GM12874 (cell line): ENCODE data around the gene PDE4D.

Experiments
- TF ChIP-seq, protein P1 (sequence below): IDR thresholded peaks from 2 replicates; pipeline ENCODE4 v1.5.1; 2011; ENCODE audit warnings: low read depth, mild to moderate bottlenecking, control low read depth, low read length, moderate library complexity; ENCODE audit not compliant: insufficient read depth

PDE4D gene

DNA sequence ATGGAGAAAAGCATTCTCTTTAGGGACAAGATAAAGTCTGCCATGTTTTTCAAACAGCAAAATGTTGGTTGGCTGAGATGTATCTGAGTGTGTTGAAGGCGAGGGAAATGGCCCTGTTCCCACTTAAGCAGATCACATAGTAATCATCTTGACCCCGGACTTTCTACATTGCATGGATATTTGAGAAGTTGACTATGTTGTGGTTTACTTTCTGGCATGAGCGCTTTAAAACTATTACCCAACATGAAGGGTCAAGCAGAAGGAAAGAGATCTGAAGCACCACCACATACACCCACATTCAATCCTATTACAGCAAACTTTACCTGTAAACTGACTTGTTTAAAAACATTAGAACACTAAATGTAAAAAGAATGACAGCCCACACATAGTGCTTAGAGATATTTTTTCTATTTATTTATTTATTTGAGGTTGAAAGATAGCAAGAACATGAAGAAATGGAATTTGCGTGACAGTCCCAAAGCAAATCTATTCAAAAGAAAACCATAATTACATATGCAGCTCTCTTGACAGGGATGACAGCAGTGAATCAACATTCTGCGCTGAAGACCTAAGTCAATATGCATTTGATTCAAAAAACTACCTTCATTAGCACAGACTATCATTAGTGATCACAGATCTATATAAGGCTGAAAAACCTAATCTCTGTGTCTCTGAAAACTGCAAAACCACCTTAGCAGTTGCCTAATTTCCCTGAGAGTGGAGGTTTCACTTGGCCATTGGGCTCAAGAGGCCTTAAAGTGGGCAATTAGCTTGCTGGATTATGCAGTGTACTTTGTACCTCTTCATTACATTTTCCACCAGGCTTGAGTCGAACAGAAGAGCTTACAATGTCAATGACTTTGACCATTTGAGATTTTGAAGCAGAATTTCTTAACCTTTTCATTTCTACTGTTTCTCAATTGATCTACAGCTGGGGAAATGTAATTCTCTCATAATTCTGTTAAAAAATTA lies 195.0 kb downstream of the PDE4D start:
- TF ChIP-seq, protein P1, sequence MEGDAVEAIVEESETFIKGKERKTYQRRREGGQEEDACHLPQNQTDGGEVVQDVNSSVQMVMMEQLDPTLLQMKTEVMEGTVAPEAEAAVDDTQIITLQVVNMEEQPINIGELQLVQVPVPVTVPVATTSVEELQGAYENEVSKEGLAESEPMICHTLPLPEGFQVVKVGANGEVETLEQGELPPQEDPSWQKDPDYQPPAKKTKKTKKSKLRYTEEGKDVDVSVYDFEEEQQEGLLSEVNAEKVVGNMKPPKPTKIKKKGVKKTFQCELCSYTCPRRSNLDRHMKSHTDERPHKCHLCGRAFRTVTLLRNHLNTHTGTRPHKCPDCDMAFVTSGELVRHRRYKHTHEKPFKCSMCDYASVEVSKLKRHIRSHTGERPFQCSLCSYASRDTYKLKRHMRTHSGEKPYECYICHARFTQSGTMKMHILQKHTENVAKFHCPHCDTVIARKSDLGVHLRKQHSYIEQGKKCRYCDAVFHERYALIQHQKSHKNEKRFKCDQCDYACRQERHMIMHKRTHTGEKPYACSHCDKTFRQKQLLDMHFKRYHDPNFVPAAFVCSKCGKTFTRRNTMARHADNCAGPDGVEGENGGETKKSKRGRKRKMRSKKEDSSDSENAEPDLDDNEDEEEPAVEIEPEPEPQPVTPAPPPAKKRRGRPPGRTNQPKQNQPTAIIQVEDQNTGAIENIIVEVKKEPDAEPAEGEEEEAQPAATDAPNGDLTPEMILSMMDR = no peak

DNA sequence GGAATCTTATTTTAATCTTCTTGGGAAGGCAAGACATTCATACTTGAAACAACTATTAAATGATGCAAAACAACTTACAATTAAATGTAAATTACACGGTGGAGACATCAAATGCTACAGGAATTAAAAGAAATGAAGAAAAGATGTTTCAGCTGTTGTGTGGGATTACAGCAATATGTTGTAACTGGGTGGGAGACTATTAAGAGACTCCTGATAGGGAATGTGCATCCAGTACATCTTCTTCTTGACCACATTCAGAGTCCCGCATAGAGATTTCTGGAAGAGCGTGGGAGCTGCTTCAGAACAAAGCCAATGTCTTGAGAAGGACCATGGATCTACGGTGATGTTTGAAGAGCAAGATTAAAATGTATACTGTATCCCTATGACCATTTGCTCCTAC lies 199.1 kb downstream of the PDE4D start:
- TF ChIP-seq, protein P1 = no peak

DNA sequence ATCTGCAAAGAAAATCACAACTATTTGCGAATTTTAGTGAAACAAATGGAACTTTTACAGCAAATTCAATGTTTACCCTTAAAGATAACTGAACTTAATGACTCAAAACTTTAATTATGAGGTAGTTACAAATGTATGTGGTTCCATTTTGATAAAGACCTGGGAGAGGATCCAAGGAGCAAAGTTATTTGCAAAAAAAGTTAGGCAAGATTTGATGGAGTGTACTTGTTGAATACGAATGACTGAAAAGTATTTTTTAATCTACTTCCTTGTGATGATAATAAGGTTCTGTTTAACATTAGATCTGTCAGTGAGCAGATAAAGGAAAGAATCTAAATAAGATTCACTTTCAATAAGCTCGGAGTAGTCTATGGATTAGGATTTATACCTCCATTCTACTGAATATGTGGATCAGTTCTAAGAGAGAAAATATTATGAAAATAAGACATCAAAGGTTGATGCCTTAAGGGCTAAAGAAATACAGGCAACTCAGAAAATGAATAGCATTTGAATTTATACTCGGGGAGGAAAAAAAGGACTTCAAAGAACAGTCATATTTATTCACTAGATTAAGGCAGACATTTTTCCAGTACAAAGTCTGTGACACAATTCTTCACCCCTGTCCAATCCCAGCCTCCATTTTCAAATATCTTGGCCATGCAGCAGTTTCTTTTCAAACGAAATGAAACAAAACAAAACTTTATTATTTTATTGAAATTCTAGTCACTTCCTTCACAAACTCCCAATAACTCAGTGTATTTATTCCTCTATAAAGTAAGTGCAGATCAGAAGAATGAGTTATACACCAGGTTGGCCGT lies 199.8 kb downstream of the PDE4D start:
- TF ChIP-seq, protein P1 = no peak

DNA sequence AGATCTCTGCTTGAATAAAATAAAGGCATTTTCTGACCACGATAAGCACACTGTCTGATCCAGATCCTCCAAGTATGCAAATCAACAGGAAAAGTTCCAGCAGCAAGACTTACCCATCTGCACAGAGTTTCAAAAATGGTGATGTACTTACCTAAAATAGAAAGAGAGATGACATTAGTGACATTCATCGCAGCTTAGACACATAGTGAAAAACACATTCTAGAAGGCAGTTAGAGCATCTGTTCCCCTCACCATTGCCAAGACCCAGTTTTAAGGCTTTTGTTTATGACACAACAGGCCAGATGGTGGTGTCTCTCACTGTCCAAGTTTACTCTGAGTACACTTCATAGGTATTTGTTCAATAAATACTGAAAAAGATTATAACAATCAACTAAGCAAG lies 207.7 kb downstream of the PDE4D start:
- TF ChIP-seq, protein P1 = no peak

DNA sequence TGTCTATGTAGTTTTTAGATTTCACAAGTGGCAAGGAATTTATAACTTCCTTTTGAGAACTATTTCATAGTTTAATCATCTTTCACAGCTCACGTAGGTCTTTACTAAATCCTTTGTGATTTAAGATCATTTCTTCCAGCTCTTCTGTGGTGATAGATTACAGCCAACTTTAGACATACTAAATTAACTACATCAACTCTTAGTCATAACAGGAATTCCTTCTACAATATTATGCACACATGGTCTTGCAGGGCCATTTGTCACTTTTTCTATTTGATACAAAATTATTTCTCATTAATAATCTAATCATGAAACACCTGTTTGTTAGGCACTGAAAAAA lies 208.4 kb downstream of the PDE4D start:
- TF ChIP-seq, protein P1 = no peak

DNA sequence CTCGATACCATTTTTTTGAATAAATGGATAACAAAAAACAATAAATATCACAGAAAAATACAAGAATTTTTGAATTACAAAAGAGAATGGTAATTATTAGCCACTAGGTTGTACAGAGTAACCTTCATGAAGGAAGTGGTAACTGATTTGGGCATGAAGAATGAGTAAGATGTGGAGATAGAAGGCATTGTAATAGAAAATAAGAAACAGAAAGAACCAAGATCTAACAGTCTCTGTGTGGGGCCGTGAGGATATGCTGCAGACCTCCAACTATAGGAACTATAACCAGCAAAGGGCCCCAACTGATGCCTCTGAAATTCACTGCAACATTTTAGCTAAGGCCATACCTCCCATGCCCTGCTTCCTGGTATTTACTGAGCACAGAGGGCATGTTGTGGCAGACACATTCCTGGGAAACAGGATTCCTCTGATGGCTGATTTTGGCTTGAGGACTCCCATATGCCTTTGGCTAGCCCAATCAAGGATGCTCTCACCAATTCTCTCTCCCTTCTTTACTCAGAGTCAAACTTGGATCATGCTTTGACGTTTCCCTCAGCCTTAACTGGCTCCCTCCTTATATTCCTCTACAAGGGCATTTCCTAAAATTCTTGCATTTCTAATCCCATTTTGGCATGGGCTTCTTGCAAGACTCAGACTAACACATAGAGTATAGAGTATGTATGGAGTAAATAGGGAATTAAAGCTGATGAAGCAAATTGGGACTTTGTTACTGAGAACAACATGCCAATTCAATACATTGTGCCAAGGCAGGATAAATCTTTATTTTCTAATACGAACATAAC lies 208.9 kb downstream of the PDE4D start:
- TF ChIP-seq, protein P1 = no peak
